HepG2 (cell line): ENCODE results near the gene TRIM54. TPM values are rescaled to one million over a fixed set of nuclear protein-coding genes. Genes with fewer than 3 reads are reported as not detected.
A peak's percentile ranks its signal among the peaks of the same experiment; 100 is the strongest.

Experiments used
- EZH2 ChIP-seq: conservative IDR thresholded peaks from 2 replicates; pipeline ENCODE4 v1.6.1; 2012; ENCODE audit warnings: mild to moderate bottlenecking, low read depth, low read length, moderate library complexity
- GATAD1 ChIP-seq: IDR thresholded peaks from 2 replicates; pipeline ENCODE4 v1.6.1; 2016; ENCODE audit warnings: missing genetic modification reagents, missing compliant biosample characterization
- NCOA2 ChIP-seq: sonication (generic); formaldehyde crosslinking; IDR thresholded peaks from 2 replicates; pipeline ENCODE4 v1.8.0; 2022; ENCODE audit warnings: inconsistent platforms
- PCBP1 ChIP-seq: fragments of 200-400 bp; formaldehyde crosslinking; IDR thresholded peaks from 2 replicates; pipeline ENCODE4 v1.6.1; 2017; ENCODE audit warnings: mild to moderate bottlenecking, low read depth, low read length, borderline replicate concordance
- RELA ChIP-seq: sonication (generic); formaldehyde crosslinking; IDR thresholded peaks from 2 replicates; pipeline ENCODE4 v1.4.0; 2020; ENCODE audit warnings: missing genetic modification reagents
- REXO4 ChIP-seq: sonication (generic); formaldehyde crosslinking; IDR thresholded peaks from 2 replicates; pipeline ENCODE4 v1.8.0; 2022; ENCODE audit warnings: missing genetic modification reagents, mild to moderate bottlenecking, borderline replicate concordance
- SCMH1 ChIP-seq: sonication (generic); formaldehyde crosslinking; IDR thresholded peaks from 2 replicates; pipeline ENCODE4 v1.9.0; 2021; ENCODE audit warnings: missing genetic modification reagents, mild to moderate bottlenecking, borderline replicate concordance
- SRF ChIP-seq: IDR thresholded peaks from 2 replicates; pipeline ENCODE4 v1.6.1; 2011; ENCODE audit warnings: mild to moderate bottlenecking, low read depth, low read length, moderate library complexity
- TAF1 ChIP-seq: sonication (generic); formaldehyde crosslinking; IDR thresholded peaks from 2 replicates; pipeline ENCODE4 v1.4.0; 2020; ENCODE audit warnings: missing genetic modification reagents
- THAP7 ChIP-seq: sonication (generic); formaldehyde crosslinking; IDR thresholded peaks from 2 replicates; pipeline ENCODE4 v1.8.1; 2023; ENCODE audit warnings: mild to moderate bottlenecking, missing genetic modification reagents
- ZFP37 ChIP-seq: sonication (generic); formaldehyde crosslinking; IDR thresholded peaks from 2 replicates; pipeline ENCODE4 v1.4.0; 2020; ENCODE audit warnings: missing genetic modification reagents, borderline replicate concordance
- ZNF296 ChIP-seq: sonication (generic); formaldehyde crosslinking; conservative IDR thresholded peaks from 2 replicates; pipeline ENCODE4 v1.5.0; 2020; ENCODE audit warnings: mild to moderate bottlenecking, missing genetic modification reagents
- ZNF552 ChIP-seq: sonication (generic); formaldehyde crosslinking; IDR thresholded peaks from 2 replicates; pipeline ENCODE4 v1.9.0; 2022; ENCODE audit warnings: missing genetic modification reagents, mild to moderate bottlenecking, borderline replicate concordance
- ZNF713 ChIP-seq: sonication (generic); formaldehyde crosslinking; IDR thresholded peaks from 2 replicates; pipeline ENCODE4 v1.4.0; 2020; ENCODE audit warnings: mild to moderate bottlenecking, missing genetic modification reagents
- ZSCAN20 ChIP-seq: sonication (generic); formaldehyde crosslinking; IDR thresholded peaks from 2 replicates; pipeline ENCODE4 v1.4.0; 2020; ENCODE audit warnings: missing genetic modification reagents, mild to moderate bottlenecking, borderline replicate concordance
- ZZZ3 ChIP-seq: sonication (generic); formaldehyde crosslinking; IDR thresholded peaks from 2 replicates; pipeline ENCODE4 v1.4.0; 2020; ENCODE audit warnings: missing genetic modification reagents, mild to moderate bottlenecking, borderline replicate concordance
- polyA plus RNA-seq, 8 experiments: library from polyadenylated mRNA; depleted of rRNA in 3 of 8; stranded (reverse) in 7 of 8; unstranded in 1 of 8; fragments of >200 nt; fragmentation: Illumina TruSeq in 4 of 8; extraction: Trizol in 4 of 8; gene quantifications; 2 replicates each; pipeline versions ENCODE4 v1.2.1 to v1.2.3, GENCODE V29; 2011 to 2016; ENCODE audit warnings: low read depth in 4 of 8, missing spikeins in 1 of 8, mixed read lengths in 1 of 8; ENCODE audit not compliant: insufficient read depth in 1 of 8
- total RNA-seq, 5 experiments: library from RNA; depleted of rRNA; stranded (reverse); fragments of >200 nt; fragmentation: Illumina TruSeq; extraction: Trizol; gene quantifications; 2 replicates each; pipeline ENCODE4 v1.2.3, GENCODE V29; 2016; ENCODE audit warnings: low read depth in 1 of 5
- TF ChIP-seq, protein P1 (sequence below): conservative IDR thresholded peaks from 2 replicates; pipeline ENCODE4 v1.6.1; 2018; ENCODE audit warnings: missing genetic modification reagents
- TF ChIP-seq, protein P2 (sequence below): sonication (generic); formaldehyde crosslinking; conservative IDR thresholded peaks from 2 replicates; pipeline ENCODE4 v1.4.0; 2020; ENCODE audit warnings: missing genetic modification reagents
- TF ChIP-seq, protein P3 (sequence below): sonication (generic); formaldehyde crosslinking; IDR thresholded peaks from 2 replicates; pipeline ENCODE4 v1.4.0; 2020; ENCODE audit warnings: missing genetic modification reagents, mild to moderate bottlenecking, borderline replicate concordance
- TF ChIP-seq, protein P4 (sequence below): IDR thresholded peaks from 2 replicates; pipeline ENCODE4 v1.6.1; 2016; ENCODE audit warnings: control low read depth

The TRIM54 gene
- total and polyA plus RNA-seq, 2 of the 13 experiments (the other 11 are each of a cell fraction or from before 2014, with no cell fraction given): 0.07 to 0.13 TPM

- TF ChIP-seq, protein P1, sequence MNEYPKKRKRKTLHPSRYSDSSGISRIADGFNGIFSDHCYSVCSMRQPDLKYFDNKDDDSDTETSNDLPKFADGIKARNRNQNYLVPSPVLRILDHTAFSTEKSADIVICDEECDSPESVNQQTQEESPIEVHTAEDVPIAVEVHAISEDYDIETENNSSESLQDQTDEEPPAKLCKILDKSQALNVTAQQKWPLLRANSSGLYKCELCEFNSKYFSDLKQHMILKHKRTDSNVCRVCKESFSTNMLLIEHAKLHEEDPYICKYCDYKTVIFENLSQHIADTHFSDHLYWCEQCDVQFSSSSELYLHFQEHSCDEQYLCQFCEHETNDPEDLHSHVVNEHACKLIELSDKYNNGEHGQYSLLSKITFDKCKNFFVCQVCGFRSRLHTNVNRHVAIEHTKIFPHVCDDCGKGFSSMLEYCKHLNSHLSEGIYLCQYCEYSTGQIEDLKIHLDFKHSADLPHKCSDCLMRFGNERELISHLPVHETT (CRISPR knock-in tag): no peak
- TF ChIP-seq THAP7 (CRISPR knock-in tag) (no peak; the same call in 1 of the 2 replicates), ZNF296 (CRISPR knock-in tag) (no peak), SCMH1 (CRISPR knock-in tag) (no peak), ZSCAN20 (CRISPR knock-in tag) (no peak; the same call in 1 of the 2 replicates), RELA (peak; percentile 45; the same call in 1 of the 2 replicates), NCOA2 (CRISPR knock-in tag) (peak; percentile 64), GATAD1 (peak; percentile 97), ZNF552 (CRISPR knock-in tag) (no peak; the same call in 1 of the 2 replicates), ZFP37 (CRISPR knock-in tag) (peak; percentile 71; the same call in 1 of the 2 replicates), REXO4 (CRISPR knock-in tag) (0 out of 2 replicates have a peak, but pooled peaks have one; percentile 54), TAF1 (peak; percentile 95), PCBP1 (peak; percentile 87; the same call in 1 of the 2 replicates), ZZZ3 (CRISPR knock-in tag) (peak; percentile 41; the same call in 1 of the 2 replicates), ZNF713 (CRISPR knock-in tag) (no peak; the same call in 1 of the 2 replicates), SRF (no peak), EZH2 (no peak)
- TF ChIP-seq, protein P2, sequence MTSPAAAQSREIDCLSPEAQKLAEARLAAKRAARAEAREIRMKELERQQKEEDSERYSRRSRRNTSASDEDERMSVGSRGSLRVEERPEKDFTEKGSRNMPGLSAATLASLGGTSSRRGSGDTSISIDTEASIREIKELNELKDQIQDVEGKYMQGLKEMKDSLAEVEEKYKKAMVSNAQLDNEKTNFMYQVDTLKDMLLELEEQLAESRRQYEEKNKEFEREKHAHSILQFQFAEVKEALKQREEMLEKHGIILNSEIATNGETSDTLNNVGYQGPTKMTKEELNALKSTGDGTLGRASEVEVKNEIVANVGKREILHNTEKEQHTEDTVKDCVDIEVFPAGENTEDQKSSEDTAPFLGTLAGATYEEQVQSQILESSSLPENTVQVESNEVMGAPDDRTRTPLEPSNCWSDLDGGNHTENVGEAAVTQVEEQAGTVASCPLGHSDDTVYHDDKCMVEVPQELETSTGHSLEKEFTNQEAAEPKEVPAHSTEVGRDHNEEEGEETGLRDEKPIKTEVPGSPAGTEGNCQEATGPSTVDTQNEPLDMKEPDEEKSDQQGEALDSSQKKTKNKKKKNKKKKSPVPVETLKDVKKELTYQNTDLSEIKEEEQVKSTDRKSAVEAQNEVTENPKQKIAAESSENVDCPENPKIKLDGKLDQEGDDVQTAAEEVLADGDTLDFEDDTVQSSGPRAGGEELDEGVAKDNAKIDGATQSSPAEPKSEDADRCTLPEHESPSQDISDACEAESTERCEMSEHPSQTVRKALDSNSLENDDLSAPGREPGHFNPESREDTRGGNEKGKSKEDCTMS (CRISPR knock-in tag): no peak
- TF ChIP-seq, protein P3, sequence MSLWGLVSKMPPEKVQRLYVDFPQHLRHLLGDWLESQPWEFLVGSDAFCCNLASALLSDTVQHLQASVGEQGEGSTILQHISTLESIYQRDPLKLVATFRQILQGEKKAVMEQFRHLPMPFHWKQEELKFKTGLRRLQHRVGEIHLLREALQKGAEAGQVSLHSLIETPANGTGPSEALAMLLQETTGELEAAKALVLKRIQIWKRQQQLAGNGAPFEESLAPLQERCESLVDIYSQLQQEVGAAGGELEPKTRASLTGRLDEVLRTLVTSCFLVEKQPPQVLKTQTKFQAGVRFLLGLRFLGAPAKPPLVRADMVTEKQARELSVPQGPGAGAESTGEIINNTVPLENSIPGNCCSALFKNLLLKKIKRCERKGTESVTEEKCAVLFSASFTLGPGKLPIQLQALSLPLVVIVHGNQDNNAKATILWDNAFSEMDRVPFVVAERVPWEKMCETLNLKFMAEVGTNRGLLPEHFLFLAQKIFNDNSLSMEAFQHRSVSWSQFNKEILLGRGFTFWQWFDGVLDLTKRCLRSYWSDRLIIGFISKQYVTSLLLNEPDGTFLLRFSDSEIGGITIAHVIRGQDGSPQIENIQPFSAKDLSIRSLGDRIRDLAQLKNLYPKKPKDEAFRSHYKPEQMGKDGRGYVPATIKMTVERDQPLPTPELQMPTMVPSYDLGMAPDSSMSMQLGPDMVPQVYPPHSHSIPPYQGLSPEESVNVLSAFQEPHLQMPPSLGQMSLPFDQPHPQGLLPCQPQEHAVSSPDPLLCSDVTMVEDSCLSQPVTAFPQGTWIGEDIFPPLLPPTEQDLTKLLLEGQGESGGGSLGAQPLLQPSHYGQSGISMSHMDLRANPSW (CRISPR knock-in tag): peak; percentile 44
- TF ChIP-seq, protein P4, sequence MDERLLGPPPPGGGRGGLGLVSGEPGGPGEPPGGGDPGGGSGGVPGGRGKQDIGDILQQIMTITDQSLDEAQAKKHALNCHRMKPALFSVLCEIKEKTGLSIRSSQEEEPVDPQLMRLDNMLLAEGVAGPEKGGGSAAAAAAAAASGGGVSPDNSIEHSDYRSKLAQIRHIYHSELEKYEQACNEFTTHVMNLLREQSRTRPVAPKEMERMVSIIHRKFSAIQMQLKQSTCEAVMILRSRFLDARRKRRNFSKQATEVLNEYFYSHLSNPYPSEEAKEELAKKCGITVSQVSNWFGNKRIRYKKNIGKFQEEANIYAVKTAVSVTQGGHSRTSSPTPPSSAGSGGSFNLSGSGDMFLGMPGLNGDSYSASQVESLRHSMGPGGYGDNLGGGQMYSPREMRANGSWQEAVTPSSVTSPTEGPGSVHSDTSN (CRISPR knock-in tag): peak; percentile 78
Observed at GRCh38 chr2:27322766-27323595, 40.8 kb downstream of the TRIM54 start, which contains the start of gene MPV17 (continued).
